MM.1S (cell line): Measurements from ENCODE around the gene DAB2IP.

Experiments used
- DNase-seq: peaks from one replicate; pipeline ENCODE4 v3.0.0-alpha.2; 2015
- H2AFZ ChIP-seq: fragments of 300-600 bp; sonication (generic); 2 replicates; pipeline ENCODE4 v1.6.0; 2016; ENCODE audit warnings: antibody characterized with exemption, low read length
- H3F3A ChIP-seq: fragments of 300-600 bp; sonication (generic); 2 replicates; pipeline ENCODE4 v1.6.1; 2016; ENCODE audit warnings: mild to moderate bottlenecking, antibody characterized with exemption, low read length, moderate library complexity, mixed read lengths; ENCODE audit not compliant: insufficient read depth
- H3K27ac ChIP-seq: fragments of 300-600 bp; sonication (generic); 2 replicates; pipeline ENCODE4 v1.5.1; 2016; ENCODE audit warnings: mild to moderate bottlenecking, low read length
- H3K27me3 ChIP-seq: fragments of 300-600 bp; sonication (generic); replicated peaks from 2 replicates; pipeline ENCODE4 v1.6.0; 2016; ENCODE audit warnings: low read length; ENCODE audit not compliant: insufficient read depth
- H3K36me3 ChIP-seq: fragments of 300-600 bp; sonication (generic); replicated peaks from 2 replicates; pipeline ENCODE4 v1.6.1; 2016; ENCODE audit warnings: mild to moderate bottlenecking, low read length, mixed read lengths; ENCODE audit not compliant: insufficient read depth
- H3K4me1 ChIP-seq: fragments of 300-600 bp; sonication (generic); 2 replicates; pipeline ENCODE4 v1.6.1; 2016; ENCODE audit warnings: low read length, mixed read lengths
- H3K4me2 ChIP-seq: fragments of 300-600 bp; sonication (generic); 2 replicates; pipeline ENCODE4 v1.6.0; 2016; ENCODE audit warnings: low read depth, low read length
- H3K4me3 ChIP-seq: fragments of 300-600 bp; sonication (generic); 2 replicates; pipeline ENCODE4 v1.5.1; 2016; ENCODE audit warnings: low read length, mixed read lengths
- H3K79me2 ChIP-seq: fragments of 300-600 bp; sonication (generic); 2 replicates; pipeline ENCODE4 v1.6.1; 2016; ENCODE audit warnings: mixed run types, low read length, mixed read lengths
- H3K9ac ChIP-seq: fragments of 300-600 bp; sonication (generic); 2 replicates; pipeline ENCODE4 v1.6.1; 2016; ENCODE audit warnings: low read length, mixed read lengths
- H3K9me2 ChIP-seq: fragments of 300-600 bp; sonication (generic); replicated peaks from 2 replicates; pipeline ENCODE4 v1.6.1; 2016; ENCODE audit warnings: mild to moderate bottlenecking, low read length, mixed read lengths; ENCODE audit not compliant: insufficient read depth
- H3K9me3 ChIP-seq: fragments of 300-600 bp; sonication (generic); replicated peaks from 2 replicates; pipeline ENCODE4 v1.6.1; 2016; ENCODE audit warnings: mild to moderate bottlenecking, low read length, mixed read lengths; ENCODE audit not compliant: insufficient read depth
- H4K20me1 ChIP-seq: fragments of 300-600 bp; sonication (generic); 2 replicates; pipeline ENCODE4 v1.6.1; 2016; ENCODE audit warnings: mild to moderate bottlenecking, low read length, moderate library complexity, mixed read lengths; ENCODE audit not compliant: insufficient read depth
- CTCF ChIP-seq: fragments of 300-600 bp; sonication (generic); IDR thresholded peaks from 2 replicates; pipeline ENCODE4 v1.5.1; 2016; ENCODE audit warnings: antibody characterized with exemption, low read length, mixed read lengths
- EZH2 ChIP-seq: fragments of 300-600 bp; sonication (generic); optimal IDR thresholded peaks from 2 replicates; pipeline ENCODE3; 2017; ENCODE audit warnings: low read depth, mild to moderate bottlenecking, antibody characterized with exemption, low read length, mixed read lengths
- EZH2phosphoT487 ChIP-seq: fragments of 300-600 bp; sonication (generic); IDR thresholded peaks from 2 replicates; pipeline ENCODE4 v1.6.1; 2018; ENCODE audit warnings: antibody characterized with exemption, low read length

Gene DAB2IP

GRCh38 chr9:121752929-121753328 is 101.5 kb downstream of the DAB2IP start:
- no peaks in the 10 kb centered on the region for H3K36me3 ChIP-seq
- no peak for TF ChIP-seq CTCF
- no peak for TF ChIP-seq EZH2
- no peak for TF ChIP-seq EZH2phosphoT487

GRCh38 chr9:121753802-121754654 is 102.6 kb downstream of the DAB2IP start:
- TF ChIP-seq CTCF (no peak), EZH2phosphoT487 (no peak), EZH2 (no peak)
- no peaks in the 10 kb centered on the region for H3K4me1 ChIP-seq
- H3K36me3 ChIP-seq: no peaks in the 10 kb centered on the region
- H3K27me3 ChIP-seq: no peaks in the 10 kb centered on the region
- no peaks in the 10 kb centered on the region for H3K79me2 ChIP-seq
- no peak overlapping the region for H3K4me2 ChIP-seq
- no peak overlapping the region for H2AFZ ChIP-seq
- no peak overlapping the region for H3K27ac ChIP-seq
- no peaks in the 10 kb centered on the region for H3F3A ChIP-seq
- no peak overlapping the region for H3K9ac ChIP-seq
- no peaks in the 10 kb centered on the region for H4K20me1 ChIP-seq
- no peaks in the 10 kb centered on the region for H3K9me3 ChIP-seq
- no peak overlapping the region for H3K4me3 ChIP-seq
- no peaks in the 10 kb centered on the region for H3K9me2 ChIP-seq
- no peak for DNase-seq

More at GRCh38 chr9:121752929-121753328, 101.5 kb downstream of the DAB2IP start:
- Histone ChIP-seq H3K4me2 (no peak overlapping the region), H4K20me1 (no peaks in the 10 kb centered on the region), H3K9ac (no peak overlapping the region), H3K27ac (no peak overlapping the region), H3K27me3 (no peaks in the 10 kb centered on the region), H3K9me2 (no peaks in the 10 kb centered on the region), H3K9me3 (no peaks in the 10 kb centered on the region), H3K4me3 (no peak overlapping the region), H2AFZ (no peak overlapping the region), H3K79me2 (no peaks in the 10 kb centered on the region), H3F3A (no peaks in the 10 kb centered on the region), H3K4me1 (no peaks in the 10 kb centered on the region)
- no peak for DNase-seq

- no peak overlapping the region for H2AFZ ChIP-seq
- H3K9me2 ChIP-seq: no peaks in the 10 kb centered on the region
- H3K4me1 ChIP-seq: no peaks in the 10 kb centered on the region
- no peaks in the 10 kb centered on the region for H3F3A ChIP-seq
- H3K9me3 ChIP-seq: no peaks in the 10 kb centered on the region
- DNase-seq: no peak
- no peaks in the 10 kb centered on the region for H3K36me3 ChIP-seq
- H3K4me2 ChIP-seq: no peak overlapping the region
- TF ChIP-seq EZH2 (no peak), CTCF (no peak), EZH2phosphoT487 (no peak)
- no peak overlapping the region for H3K4me3 ChIP-seq
- H3K27ac ChIP-seq: no peak overlapping the region
- no peaks in the 10 kb centered on the region for H4K20me1 ChIP-seq
- H3K79me2 ChIP-seq: no peaks in the 10 kb centered on the region
- H3K9ac ChIP-seq: no peak overlapping the region
- no peaks in the 10 kb centered on the region for H3K27me3 ChIP-seq
These were observed 103.4 kb downstream of the DAB2IP start for GRCh38 chr9:121754655-121755436.
